Panc1 (cell line): ENCODE results near the gene EXPH5. TPM values are rescaled to one million over a fixed set of nuclear protein-coding genes. Genes with fewer than 3 reads are reported as not detected.

Source experiments
- ATAC-seq: fragments of 200-7000 bp; cut with Tn5 transposase; 2 replicates; pipeline ENCODE4 v1.9.1; 2020; ENCODE audit warnings: mild to moderate bottlenecking, moderate library complexity
- BruUV-seq: library from RNA; stranded (reverse); fragments of 400-500 nt; replicated peaks from 2 replicates; lab custom pipeline; 2021; lab: Mats Ljungman, UMichigan
- CTCF ChIA-PET: fragments of 300-600 bp; sonication (Branson Sonifier 250); formaldehyde crosslinking; loops from one replicate; lab custom pipeline; 2022; ENCODE audit warnings: antibody characterized with exemption; lab: Charles Lee
- POLR2A ChIA-PET: fragments of 300-600 bp; sonication (Branson Sonifier 250); formaldehyde crosslinking; loops from one replicate; lab custom pipeline; 2022; ENCODE audit warnings: antibody characterized with exemption; lab: Charles Lee
- DNase-seq: peaks from one replicate; pipeline ENCODE4 v3.0.0-alpha.2; 2010; ENCODE audit warnings: low read depth, low spot score
- H3K27ac ChIP-seq: 2 replicates; pipeline ENCODE4 v1.5.1; 2011; ENCODE audit warnings: mild to moderate bottlenecking, low read length, inconsistent platforms
- H3K27me3 ChIP-seq: fragments of 200-500 bp; sonication (Bioruptor generic); 2 replicates; pipeline ENCODE4 v1.6.0; 2014; ENCODE audit warnings: low read length, inconsistent platforms; ENCODE audit not compliant: control insufficient read depth, insufficient read depth
- H3K36me3 ChIP-seq: fragments of 200-500 bp; sonication (Bioruptor generic); 2 replicates; pipeline ENCODE4 v1.5.1; 2014; ENCODE audit warnings: inconsistent platforms, mild to moderate bottlenecking, low read length, moderate library complexity; ENCODE audit not compliant: control insufficient read depth, insufficient read depth
- H3K4me1 ChIP-seq: 2 replicates; pipeline ENCODE4 v1.5.1; 2011; ENCODE audit warnings: inconsistent platforms, mild to moderate bottlenecking, low read length, moderate library complexity; ENCODE audit not compliant: control insufficient read depth, insufficient read depth
- H3K4me3 ChIP-seq, 2 experiments: 2 replicates each; pipeline ENCODE4 v1.5.1; 2011 to 2012; ENCODE audit warnings: low read depth in 2 of 2, low read length in 2 of 2, mild to moderate bottlenecking in 2 of 2, inconsistent platforms in 1 of 2, moderate library complexity in 1 of 2
- H3K9me3 ChIP-seq: fragments of 200-500 bp; sonication (Bioruptor generic); 2 replicates; pipeline ENCODE4 v1.5.1; 2014; ENCODE audit warnings: low read depth, mild to moderate bottlenecking, inconsistent platforms, low read length, moderate library complexity; ENCODE audit not compliant: control insufficient read depth, insufficient read depth
- POLR2AphosphoS5 ChIP-seq: IDR thresholded peaks from 2 replicates; pipeline ENCODE4 v1.6.1; 2012; ENCODE audit warnings: mild to moderate bottlenecking, low read depth, low read length, moderate library complexity
- SIN3A ChIP-seq: IDR thresholded peaks from 2 replicates; pipeline ENCODE4 v1.6.1; 2012; ENCODE audit warnings: low read depth, mild to moderate bottlenecking, low read length, moderate library complexity, borderline replicate concordance; ENCODE audit not compliant: insufficient read depth
- TCF7L2 ChIP-seq: IDR thresholded peaks from 2 replicates; pipeline ENCODE4 v1.6.1; 2011; ENCODE audit warnings: mild to moderate bottlenecking, low read depth, low read length, inconsistent platforms
- in situ Hi-C: cut with HindIII; loops from 2 replicates; pipeline ENCODE4 v1.10.0; 2016; ENCODE audit warnings: low sequenced_read_pairs, low pct_unique_long_range_greater_than_20kb
- intact Hi-C: fragments of 100-400 bp; cut with micrococcal nuclease; formaldehyde crosslinking; loops from one replicate; pipeline ENCODE4 v1.10.0; 2022; ENCODE audit not compliant: unreplicated experiment
- total RNA-seq: library from RNA; stranded (reverse); gene quantifications from one replicate; pipeline ENCODE4 v1.2.1, GENCODE V29; 2021; ENCODE audit not compliant: unreplicated experiment
- TF ChIP-seq, protein P1 (sequence below): fragments of 450-650 bp; IDR thresholded peaks from 2 replicates; pipeline ENCODE4 v1.5.1; 2017; ENCODE audit warnings: mild to moderate bottlenecking
- TF ChIP-seq, protein P2 (sequence below), 2 experiments: IDR thresholded peaks; 2 replicates each; pipeline ENCODE4 v1.6.1; 2011 to 2012; ENCODE audit warnings: low read depth in 2 of 2, control low read depth in 1 of 2, low read length in 1 of 2, mild to moderate bottlenecking in 1 of 2, moderate library complexity in 1 of 2; ENCODE audit not compliant: insufficient read depth in 1 of 2

Gene EXPH5
- total RNA-seq, 1 experiment from 2014 or later: 0.85 TPM

DNA sequence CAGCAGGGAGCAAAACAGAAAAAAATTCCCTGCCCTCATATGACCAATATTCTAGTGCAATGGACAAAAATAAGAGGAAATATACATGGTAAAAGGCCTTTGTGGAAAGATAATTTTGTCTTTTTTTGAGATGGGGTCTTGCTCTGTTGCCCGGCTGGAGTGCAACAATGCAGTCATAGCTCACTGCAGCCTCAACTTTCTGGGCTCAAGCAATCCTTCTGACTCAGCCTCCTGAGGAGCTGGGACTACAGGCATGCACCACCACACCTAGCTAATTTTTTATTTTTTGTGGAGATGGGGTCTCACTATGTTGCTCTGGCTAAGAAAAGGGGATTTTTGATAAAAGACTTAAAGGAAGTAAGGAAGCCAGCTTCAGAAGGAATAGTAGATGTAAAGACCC, 45.6 kb upstream of the EXPH5 start:
- no peak overlapping the region for H3K4me3 ChIP-seq
- H3K4me1 ChIP-seq: no peaks in the 10 kb centered on the region
- POLR2A ChIA-PET: no interaction called here
- TF ChIP-seq, protein P1, sequence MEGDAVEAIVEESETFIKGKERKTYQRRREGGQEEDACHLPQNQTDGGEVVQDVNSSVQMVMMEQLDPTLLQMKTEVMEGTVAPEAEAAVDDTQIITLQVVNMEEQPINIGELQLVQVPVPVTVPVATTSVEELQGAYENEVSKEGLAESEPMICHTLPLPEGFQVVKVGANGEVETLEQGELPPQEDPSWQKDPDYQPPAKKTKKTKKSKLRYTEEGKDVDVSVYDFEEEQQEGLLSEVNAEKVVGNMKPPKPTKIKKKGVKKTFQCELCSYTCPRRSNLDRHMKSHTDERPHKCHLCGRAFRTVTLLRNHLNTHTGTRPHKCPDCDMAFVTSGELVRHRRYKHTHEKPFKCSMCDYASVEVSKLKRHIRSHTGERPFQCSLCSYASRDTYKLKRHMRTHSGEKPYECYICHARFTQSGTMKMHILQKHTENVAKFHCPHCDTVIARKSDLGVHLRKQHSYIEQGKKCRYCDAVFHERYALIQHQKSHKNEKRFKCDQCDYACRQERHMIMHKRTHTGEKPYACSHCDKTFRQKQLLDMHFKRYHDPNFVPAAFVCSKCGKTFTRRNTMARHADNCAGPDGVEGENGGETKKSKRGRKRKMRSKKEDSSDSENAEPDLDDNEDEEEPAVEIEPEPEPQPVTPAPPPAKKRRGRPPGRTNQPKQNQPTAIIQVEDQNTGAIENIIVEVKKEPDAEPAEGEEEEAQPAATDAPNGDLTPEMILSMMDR: no peak
- H3K36me3 ChIP-seq: no peaks in the 10 kb centered on the region
- H3K9me3 ChIP-seq: no peaks in the 10 kb centered on the region
- in situ Hi-C loops (no loop called here), intact Hi-C loops (loop anchor here (10.0 kb wide), 1 partner anchor 134 kb away; no protein-coding TSS in a partner anchor)
- no TSS peak for BruUV-seq
- H3K27me3 ChIP-seq: peaks cover 25% of the 10 kb centered on the region
- ATAC-seq (no peak), DNase-seq (no peak)
- H3K27ac ChIP-seq: no peak overlapping the region
- CTCF ChIA-PET: no interaction called here

DNA sequence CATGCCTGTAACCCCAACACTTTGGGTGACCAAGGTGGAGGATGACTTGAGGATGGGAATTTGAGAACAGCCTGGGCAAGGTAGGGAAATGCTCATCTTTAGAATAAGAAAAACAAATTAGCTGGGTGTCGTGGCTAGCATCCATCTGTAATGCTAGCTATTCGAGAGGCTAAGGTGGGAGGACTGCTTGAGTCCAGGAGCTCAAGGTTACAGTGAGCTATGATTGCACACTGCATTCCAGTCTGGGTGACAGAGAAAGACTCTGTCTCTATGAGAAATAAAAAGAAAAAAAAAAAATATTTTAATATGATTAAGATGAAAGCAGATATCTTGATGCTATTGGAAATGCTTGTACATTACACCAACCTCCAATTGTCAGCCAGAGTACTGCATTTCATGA, 42.7 kb upstream of the EXPH5 start:
- no peak for TF ChIP-seq POLR2AphosphoS5
- no peak for TF ChIP-seq TCF7L2
- Histone ChIP-seq H3K4me3 (no peak overlapping the region), H3K9me3 (no peaks in the 10 kb centered on the region), H3K36me3 (no peaks in the 10 kb centered on the region), H3K27ac (no peak overlapping the region), H3K27me3 (peaks cover 25% of the 10 kb centered on the region), H3K4me1 (no peaks in the 10 kb centered on the region)
- intact Hi-C loops (loop anchor here (10.0 kb wide), 1 partner anchor 131 kb away; no protein-coding TSS in a partner anchor), in situ Hi-C loops (no loop called here)
- CTCF ChIA-PET: no interaction called here
- DNase-seq (no peak), ATAC-seq (no peak)
- no TSS peak for BruUV-seq
- POLR2A ChIA-PET: no interaction called here

DNA sequence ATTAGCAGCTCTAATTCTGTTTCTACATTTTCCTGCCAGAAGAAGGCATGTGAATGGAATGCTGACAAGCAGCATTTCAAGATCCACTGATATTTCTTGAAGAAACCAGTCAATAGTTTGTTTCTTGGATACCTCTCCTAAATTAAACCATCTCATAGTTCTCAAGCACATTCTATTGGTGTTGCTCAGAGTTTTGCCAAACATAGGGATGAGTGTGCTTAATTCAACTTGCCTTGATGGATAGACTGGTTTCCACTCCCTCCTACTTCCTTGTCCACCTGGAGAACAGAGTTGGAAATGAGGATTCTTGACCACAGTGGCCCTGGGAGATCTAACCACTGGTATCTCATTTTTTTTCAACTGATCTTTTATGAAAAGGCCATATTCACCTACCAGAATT, 41.5 kb upstream of the EXPH5 start:
- in situ Hi-C loops (no loop called here), intact Hi-C loops (loop anchor here (10.0 kb wide), 1 partner anchor 130 kb away; no protein-coding TSS in a partner anchor)
- H3K36me3 ChIP-seq: no peaks in the 10 kb centered on the region
- H3K9me3 ChIP-seq: no peaks in the 10 kb centered on the region
- H3K27me3 ChIP-seq: peaks cover 25% of the 10 kb centered on the region
- DNase-seq: no peak
- no peak for ATAC-seq
- no TSS peak for BruUV-seq
- no peak overlapping the region for H3K27ac ChIP-seq
- POLR2A ChIA-PET: no interaction called here
- CTCF ChIA-PET: no interaction called here
- H3K4me3 ChIP-seq: no peak overlapping the region
- no peaks in the 10 kb centered on the region for H3K4me1 ChIP-seq
- TF ChIP-seq POLR2AphosphoS5: no peak
- TF ChIP-seq, protein P2, sequence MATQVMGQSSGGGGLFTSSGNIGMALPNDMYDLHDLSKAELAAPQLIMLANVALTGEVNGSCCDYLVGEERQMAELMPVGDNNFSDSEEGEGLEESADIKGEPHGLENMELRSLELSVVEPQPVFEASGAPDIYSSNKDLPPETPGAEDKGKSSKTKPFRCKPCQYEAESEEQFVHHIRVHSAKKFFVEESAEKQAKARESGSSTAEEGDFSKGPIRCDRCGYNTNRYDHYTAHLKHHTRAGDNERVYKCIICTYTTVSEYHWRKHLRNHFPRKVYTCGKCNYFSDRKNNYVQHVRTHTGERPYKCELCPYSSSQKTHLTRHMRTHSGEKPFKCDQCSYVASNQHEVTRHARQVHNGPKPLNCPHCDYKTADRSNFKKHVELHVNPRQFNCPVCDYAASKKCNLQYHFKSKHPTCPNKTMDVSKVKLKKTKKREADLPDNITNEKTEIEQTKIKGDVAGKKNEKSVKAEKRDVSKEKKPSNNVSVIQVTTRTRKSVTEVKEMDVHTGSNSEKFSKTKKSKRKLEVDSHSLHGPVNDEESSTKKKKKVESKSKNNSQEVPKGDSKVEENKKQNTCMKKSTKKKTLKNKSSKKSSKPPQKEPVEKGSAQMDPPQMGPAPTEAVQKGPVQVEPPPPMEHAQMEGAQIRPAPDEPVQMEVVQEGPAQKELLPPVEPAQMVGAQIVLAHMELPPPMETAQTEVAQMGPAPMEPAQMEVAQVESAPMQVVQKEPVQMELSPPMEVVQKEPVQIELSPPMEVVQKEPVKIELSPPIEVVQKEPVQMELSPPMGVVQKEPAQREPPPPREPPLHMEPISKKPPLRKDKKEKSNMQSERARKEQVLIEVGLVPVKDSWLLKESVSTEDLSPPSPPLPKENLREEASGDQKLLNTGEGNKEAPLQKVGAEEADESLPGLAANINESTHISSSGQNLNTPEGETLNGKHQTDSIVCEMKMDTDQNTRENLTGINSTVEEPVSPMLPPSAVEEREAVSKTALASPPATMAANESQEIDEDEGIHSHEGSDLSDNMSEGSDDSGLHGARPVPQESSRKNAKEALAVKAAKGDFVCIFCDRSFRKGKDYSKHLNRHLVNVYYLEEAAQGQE (IDR thresholded peaks at IDR 0.05; ENCODE audit: insufficient read depth in 1 of 2, low read depth in 2 of 2, low read length in 1 of 2): no peak
- TF ChIP-seq, protein P1: no peak
- no peak for TF ChIP-seq SIN3A
- no peak for TF ChIP-seq TCF7L2
